Erythroblast (primary cell): ENCODE results near the gene HAUS3.

ENCODE experiments used
- GATA1 ChIP-seq: IDR thresholded peaks from 2 replicates; pipeline ENCODE4 v1.6.1; 2011; ENCODE audit warnings: low read depth, mild to moderate bottlenecking, control low read depth, low read length, moderate library complexity
- POLR2A ChIP-seq: IDR thresholded peaks from 2 replicates; pipeline ENCODE4 v1.6.1; 2011; ENCODE audit warnings: mild to moderate bottlenecking, low read length

- TF ChIP-seq POLR2A (peak; percentile 84), GATA1 (no peak)
Observed at GRCh38 chr4:2241410-2242353, at the start of gene HAUS3, which contains the start of gene POLN.
